Stimulated activated CD8-positive, alpha-beta memory T cell treated with anti-CD3 and anti-CD28 coated beads, Interleukin-4, amount 100 ng/mL, for 4 hours (primary cell): ENCODE results near the gene SLPI.

Experiments
- DNase-seq, 2 donors: peaks; one replicate each; pipeline ENCODE4 v3.0.0-alpha.2; 2020; ENCODE audit warnings: low read depth in 2 of 2, low spot score in 1 of 2

SLPI gene

DNA sequence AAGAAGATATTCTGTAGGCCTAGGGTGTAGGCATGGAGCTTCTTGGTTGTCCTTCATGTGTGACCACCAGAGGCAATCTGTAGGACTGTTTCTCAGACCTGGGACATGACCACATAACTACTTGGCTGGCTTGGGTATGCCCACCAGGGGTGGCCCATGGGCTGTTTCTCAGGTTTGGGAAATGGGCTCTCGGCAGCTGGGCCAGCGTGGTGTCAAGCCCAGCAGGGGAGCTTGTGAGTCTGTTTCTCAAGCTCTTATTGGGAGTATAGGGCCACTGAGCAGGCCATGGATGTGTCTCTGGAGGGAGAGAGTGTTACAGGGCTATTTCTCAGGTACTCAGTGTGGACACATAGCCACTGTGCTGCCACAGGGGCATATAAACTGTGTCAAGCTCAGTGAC, 35.7 kb downstream of the SLPI start:
- DNase-seq, result no peak

DNA sequence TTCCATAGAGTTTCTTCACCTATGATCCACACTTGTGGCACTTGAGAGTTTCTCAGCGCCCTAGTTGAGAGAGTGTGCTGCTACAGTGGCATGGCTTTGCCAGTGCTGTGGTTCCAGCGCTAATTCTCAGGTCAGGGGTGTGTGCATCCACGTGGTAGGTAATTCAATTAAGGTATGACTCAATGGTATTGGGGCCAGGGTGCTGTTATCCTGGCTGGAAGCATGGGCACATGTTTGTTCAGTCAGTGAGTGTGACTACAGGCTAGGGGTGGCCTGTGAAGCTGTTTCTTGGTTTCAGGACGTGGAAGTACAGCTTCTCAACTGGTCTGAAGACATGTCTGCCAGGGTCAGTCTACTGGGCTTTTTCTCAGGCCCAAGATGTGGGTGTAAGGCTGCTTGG, 36.2 kb downstream of the SLPI start:
- DNase-seq, result no peak

DNA sequence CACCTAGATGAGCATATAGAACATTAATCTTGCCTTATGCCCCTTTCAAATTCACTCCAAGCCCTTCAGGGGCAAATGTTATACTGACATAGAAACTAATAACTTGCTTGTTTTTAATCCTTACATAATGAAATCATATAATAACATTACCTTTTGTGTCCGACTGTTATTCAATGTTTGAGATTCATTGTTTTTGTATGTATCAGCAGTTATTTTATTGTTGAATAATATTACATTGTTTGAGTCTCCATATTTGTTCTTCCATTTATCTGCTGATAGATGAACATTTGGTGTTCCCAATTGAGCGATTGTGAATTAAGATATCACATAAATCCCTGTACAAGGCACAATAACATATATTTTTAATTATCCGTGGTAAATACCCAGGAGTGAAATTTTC, 41.5 kb downstream of the SLPI start:
- DNase-seq, result no peak

DNA sequence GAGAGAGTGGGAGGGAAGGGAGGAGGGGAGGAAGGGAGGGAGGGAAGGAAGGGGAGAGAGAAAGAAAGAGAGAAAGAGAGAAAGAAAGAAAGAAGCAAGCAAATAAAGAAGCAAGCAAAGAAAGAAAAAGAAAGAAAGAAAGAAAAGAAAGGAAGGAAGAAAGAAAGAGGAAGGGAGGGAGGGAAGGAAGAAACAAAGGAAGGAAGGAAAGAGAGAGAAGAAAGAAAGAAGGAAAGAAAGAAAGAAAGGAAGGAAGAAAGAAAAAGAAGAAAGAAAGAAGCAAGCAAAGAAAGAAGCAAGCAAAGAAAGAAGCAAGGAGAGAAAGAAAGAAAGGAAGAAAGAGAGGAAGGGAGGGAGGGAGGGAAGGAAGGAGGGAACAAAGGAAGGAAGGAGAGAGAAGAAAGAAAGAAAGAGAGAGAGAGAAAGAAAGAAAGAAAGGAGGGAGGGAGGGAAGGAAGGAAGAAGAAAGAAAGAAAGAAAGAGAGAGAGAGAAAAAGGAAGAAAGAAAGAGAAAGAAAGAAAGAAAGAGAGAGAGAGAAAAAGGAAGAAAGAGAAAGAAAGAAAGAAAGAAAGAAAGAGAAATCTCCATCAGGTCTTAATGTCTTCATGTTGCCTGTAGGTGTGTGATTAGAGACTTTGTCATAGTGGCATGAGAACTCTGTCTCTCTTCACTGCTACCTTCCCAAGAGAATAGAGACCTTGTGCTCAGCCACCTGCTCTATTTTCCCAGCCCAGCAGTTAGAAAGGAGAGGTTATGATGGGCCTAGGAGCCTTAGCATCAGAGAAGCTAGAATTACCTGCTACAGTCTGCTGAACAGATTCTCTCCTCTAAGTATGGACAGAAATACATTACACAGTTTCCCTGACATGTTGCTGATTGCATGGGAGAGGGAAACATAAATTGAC, 42.5 kb downstream of the SLPI start:
- DNase-seq, result no peak

DNA sequence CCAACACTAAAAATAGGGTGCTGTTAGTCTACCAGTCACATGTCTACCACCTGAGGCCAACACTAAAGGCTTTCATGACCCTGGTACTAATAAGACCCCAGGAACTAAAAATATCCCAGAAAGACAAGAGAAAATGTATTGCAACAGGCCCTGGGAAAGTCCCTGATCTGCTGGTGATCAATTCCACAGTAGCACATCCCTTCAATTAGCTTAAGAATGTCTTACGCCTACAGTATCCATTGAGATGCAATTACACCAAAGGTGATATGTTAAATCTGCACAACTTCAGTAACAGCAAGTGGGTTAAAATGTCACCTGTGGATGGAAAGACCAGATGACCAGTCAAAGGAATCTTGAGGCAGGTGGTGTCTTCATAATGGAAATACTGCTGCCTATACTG, 44.4 kb downstream of the SLPI start:
- DNase-seq, result no peak

DNA sequence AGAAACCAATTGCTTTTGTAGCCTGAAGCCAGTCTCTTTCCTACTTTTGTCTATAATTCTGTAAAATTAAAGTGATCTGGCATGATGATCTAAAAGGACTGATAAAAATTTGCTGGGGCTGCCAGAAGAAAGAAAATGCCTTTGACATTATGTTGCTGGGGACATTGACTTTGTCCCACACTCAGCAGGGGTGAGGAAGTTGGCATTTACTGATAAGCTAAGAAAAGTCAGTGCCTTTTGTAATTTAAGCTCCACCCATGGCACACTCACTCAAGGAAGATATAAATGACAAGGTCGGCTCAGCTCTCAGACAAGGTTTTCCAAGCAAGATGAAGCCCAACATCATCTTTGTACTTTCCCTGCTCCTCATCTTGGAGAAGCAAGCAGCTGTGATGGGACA, 47.6 kb downstream of the SLPI start, which contains the start of gene SEMG1:
Gene SEMG1, plus strand, starts transcription at position 309 of the 400 bp plus-strand sequence. Its CDS starts 21 bp downstream, at position 330.
- no peak for DNase-seq
